ENCODE data around the gene CACNA1A. TPM values are rescaled to one million over a fixed set of nuclear protein-coding genes. Genes with fewer than 3 reads are reported as not detected.

Gene CACNA1A
- total RNA-seq, 3 donors from 2014 or later, result 2.3 to 10.1 (median 5.7) TPM

DNA sequence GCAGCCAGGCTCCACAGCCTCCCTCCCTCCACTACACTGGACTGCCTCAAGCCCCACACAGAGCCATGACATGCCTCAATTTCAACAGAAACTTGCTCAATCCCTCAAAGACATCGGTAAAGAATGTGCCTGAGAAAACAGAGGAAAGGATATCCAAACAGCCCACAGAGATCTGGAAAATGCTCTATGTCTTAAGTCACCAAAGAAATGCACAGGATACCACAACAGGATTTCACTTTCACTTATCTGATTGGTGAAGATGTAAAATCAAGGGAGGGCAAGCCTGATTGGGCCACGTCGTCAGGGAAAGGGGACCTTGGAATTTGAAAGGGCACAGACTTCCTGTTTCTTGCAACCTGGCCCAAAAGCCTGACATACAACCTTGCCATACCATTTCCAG, 14.2 kb downstream of the CACNA1A start:
- Histone ChIP-seq H3K4me1 (ENCODE audit: low read depth) (no peaks in the 10 kb centered on the region), H3K4me3 (no peak overlapping the region), H3K9me3 (no peaks in the 10 kb centered on the region), H3K36me3 (ENCODE audit: low read depth) (no peaks in the 10 kb centered on the region)
- TF ChIP-seq, protein P1, sequence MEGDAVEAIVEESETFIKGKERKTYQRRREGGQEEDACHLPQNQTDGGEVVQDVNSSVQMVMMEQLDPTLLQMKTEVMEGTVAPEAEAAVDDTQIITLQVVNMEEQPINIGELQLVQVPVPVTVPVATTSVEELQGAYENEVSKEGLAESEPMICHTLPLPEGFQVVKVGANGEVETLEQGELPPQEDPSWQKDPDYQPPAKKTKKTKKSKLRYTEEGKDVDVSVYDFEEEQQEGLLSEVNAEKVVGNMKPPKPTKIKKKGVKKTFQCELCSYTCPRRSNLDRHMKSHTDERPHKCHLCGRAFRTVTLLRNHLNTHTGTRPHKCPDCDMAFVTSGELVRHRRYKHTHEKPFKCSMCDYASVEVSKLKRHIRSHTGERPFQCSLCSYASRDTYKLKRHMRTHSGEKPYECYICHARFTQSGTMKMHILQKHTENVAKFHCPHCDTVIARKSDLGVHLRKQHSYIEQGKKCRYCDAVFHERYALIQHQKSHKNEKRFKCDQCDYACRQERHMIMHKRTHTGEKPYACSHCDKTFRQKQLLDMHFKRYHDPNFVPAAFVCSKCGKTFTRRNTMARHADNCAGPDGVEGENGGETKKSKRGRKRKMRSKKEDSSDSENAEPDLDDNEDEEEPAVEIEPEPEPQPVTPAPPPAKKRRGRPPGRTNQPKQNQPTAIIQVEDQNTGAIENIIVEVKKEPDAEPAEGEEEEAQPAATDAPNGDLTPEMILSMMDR (IDR thresholded peaks at IDR 0.05), result no peak
- intact Hi-C loops (cut with DNase I, micrococcal nuclease), result no loop called here
- no peak for ATAC-seq
- DNase-seq, result no peak

DNA sequence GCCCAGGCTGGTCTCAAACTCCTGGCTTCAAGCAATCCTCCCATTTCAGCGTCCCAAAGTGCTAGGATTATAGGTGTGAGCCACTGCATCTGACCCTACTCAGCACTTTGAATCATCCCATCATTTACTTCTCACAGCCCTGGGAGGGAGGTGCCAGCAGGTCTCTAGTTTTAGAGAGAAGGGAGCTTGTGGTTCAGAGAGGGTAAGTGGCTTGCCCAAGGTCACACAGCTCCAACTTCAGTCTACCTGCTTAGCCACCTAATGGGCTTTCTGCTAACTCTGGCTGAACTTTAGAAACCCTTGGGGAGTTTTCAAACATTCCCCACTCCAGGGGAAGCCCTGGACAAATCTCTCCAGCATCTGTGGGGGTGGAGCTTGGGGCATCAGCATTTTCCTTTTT, 18.3 kb downstream of the CACNA1A start:
- no peaks in the 10 kb centered on the region for H3K36me3 ChIP-seq (ENCODE audit: low read depth)
- H3K4me1 ChIP-seq (ENCODE audit: low read depth), result no peaks in the 10 kb centered on the region
- ATAC-seq, result no peak
- intact Hi-C loops (cut with DNase I, micrococcal nuclease), result no loop called here
- H3K4me3 ChIP-seq, result no peak overlapping the region
- TF ChIP-seq, protein P1 (IDR thresholded peaks at IDR 0.05), result no peak
- no peak for DNase-seq
- H3K9me3 ChIP-seq, result no peaks in the 10 kb centered on the region

DNA sequence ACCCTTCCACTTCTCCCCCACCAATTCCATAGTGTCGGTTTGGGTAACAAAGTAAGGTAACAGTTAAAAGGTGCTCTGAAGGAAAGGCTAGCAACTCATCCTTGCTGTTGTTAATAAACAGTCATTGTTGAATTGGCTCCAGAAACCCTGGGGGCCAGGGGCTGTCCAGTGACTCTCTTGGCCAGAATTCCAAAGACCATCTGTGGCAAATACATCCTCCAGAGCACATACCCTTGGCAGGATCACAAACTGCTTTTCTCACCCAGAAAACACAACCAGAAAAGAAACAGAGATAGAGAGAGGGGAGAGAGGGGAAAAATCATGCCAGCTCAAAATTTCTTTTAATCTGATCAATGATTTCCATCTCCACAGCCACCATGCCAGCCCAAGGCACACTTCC, 22.1 kb downstream of the CACNA1A start:
- TF ChIP-seq, protein P1 (IDR thresholded peaks at IDR 0.05), result no peak
- Histone ChIP-seq H3K36me3 (ENCODE audit: low read depth) (no peaks in the 10 kb centered on the region), H3K9me3 (no peaks in the 10 kb centered on the region), H3K4me3 (no peak overlapping the region), H3K4me1 (ENCODE audit: low read depth) (no peaks in the 10 kb centered on the region)
- DNase-seq (no peak), ATAC-seq (no peak)
- intact Hi-C loops (cut with DNase I, micrococcal nuclease), result no loop called here

DNA sequence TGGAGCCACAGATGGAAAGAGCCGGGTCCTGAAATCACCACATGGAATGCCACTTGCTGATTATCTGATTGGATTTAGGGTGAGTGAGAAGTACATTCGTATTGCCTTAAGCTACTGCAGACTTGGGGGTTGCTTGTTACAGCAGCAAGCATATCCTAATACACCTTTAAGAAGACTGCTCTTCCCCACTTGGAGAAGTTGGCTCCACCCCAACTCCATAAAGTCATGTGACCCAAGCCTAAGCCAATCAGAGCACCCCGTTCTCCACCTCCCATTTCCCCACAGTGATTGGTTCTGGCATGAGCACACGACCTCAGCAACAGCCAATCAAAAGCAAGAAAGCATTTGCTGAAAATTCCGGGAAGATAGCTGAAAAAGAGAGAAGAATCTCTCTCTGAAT, 23.1 kb downstream of the CACNA1A start:
- Histone ChIP-seq H3K36me3 (ENCODE audit: low read depth) (no peaks in the 10 kb centered on the region), H3K4me3 (no peak overlapping the region), H3K4me1 (ENCODE audit: low read depth) (no peaks in the 10 kb centered on the region), H3K9me3 (no peaks in the 10 kb centered on the region)
- DNase-seq, result no peak
- TF ChIP-seq, protein P1 (IDR thresholded peaks at IDR 0.05), result no peak
- intact Hi-C loops (cut with DNase I, micrococcal nuclease), result no loop called here
- no peak for ATAC-seq

DNA sequence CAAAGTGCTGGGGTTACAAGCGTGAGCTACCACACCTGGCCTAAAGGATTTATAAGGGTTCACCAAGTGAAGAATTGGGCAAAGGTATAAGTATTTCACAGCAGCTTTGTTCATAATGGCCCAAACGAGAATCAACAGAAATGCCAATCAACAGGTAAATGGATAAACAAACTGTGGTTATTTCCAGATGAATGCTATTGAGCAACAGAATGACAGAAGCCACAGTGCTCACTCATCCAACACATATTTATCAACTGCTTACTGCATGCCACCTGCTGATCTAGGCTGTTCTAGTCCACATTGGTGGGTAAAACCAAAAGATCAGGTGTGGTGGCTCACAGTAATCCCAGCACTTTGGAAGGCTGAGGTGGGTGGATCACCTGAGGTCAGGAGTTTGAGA, 27.7 kb downstream of the CACNA1A start:
- peaks cover 22% of the 10 kb centered on the region for H3K9me3 ChIP-seq
- TF ChIP-seq, protein P1 (IDR thresholded peaks at IDR 0.05), result no peak
- no peak for ATAC-seq

DNA sequence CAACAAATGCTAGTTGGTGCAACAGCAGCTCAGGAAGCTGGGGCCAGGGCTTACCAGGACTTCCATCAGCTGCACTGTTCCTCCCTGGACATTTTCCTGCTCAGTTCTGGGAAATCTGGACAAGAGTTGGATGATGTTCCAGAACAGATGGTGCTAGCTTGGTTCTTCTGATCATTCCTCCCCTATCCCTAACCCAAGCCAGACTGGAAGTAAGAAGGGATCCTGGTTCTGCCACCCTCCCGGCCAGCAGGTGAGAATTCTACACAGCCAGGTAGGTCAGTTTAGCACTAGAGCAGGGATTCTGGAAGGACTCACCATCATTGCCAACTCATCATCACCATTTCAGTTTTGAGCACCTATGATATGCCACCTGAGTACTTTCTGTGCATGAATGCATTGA, 30.2 kb downstream of the CACNA1A start:
- no peak for ATAC-seq
- Histone ChIP-seq H3K9me3 (peaks cover 22% of the 10 kb centered on the region), H3K36me3 (ENCODE audit: low read depth) (no peaks in the 10 kb centered on the region), H3K4me1 (ENCODE audit: low read depth) (no peaks in the 10 kb centered on the region), H3K4me3 (no peak overlapping the region)
- DNase-seq, result no peak
- intact Hi-C loops (cut with DNase I, micrococcal nuclease), result no loop called here
- TF ChIP-seq, protein P1 (IDR thresholded peaks at IDR 0.05), result no peak

More for the DNA sequence above, 27.7 kb downstream of the CACNA1A start:
- no peak for DNase-seq
- intact Hi-C loops (cut with DNase I, micrococcal nuclease), result no loop called here
- no peak overlapping the region for H3K4me3 ChIP-seq
- no peaks in the 10 kb centered on the region for H3K36me3 ChIP-seq (ENCODE audit: low read depth)
- H3K4me1 ChIP-seq (ENCODE audit: low read depth), result no peaks in the 10 kb centered on the region

Measured in mucosa of descending colon (tissue), 3 donors.